GM10248 (cell line): ENCODE measurements around the gene ADAMTS6.

Experiments
- CTCF ChIA-PET: fragments of 300-600 bp; sonication (Branson Sonifier 250); formaldehyde crosslinking; extraction: SDS; loops from one replicate; lab custom pipeline; 2021; ENCODE audit warnings: antibody characterized with exemption; lab: Yijun Ruan, JAX
- POLR2A ChIA-PET: fragments of 350-650 bp; sonication (Branson Sonifier 250); formaldehyde crosslinking; extraction: SDS; loops from one replicate; lab custom pipeline; 2020; ENCODE audit warnings: antibody characterized with exemption; lab: Yijun Ruan, JAX
- DNase-seq: peaks from one replicate; pipeline ENCODE4 v3.0.0; 2012; ENCODE audit errors: extremely low spot score
- TF ChIP-seq, protein P1 (sequence below): IDR thresholded peaks from 2 replicates; pipeline ENCODE4 v1.5.1; 2012; ENCODE audit warnings: mild to moderate bottlenecking, low read depth; ENCODE audit errors: extremely low read depth, missing control alignments, control extremely low read depth

Gene ADAMTS6

GRCh38 chr5:65244031-65244430 lies 237.7 kb downstream of the ADAMTS6 start:
- CTCF ChIA-PET = interaction anchor here (0.5 to 1.7 kb wide), 4 partner anchors 15 to 97 kb away, joined by 3 to 5 read pairs (median 3); no protein-coding TSS in a partner anchor
- POLR2A ChIA-PET = no interaction called here

GRCh38 chr5:65243161-65243560 lies 238.6 kb downstream of the ADAMTS6 start:
- CTCF ChIA-PET = interaction anchor here (0.9 to 1.7 kb wide), 3 partner anchors 17 to 30 kb away, joined by 3 to 4 read pairs (median 3); no protein-coding TSS in a partner anchor
- POLR2A ChIA-PET = interaction anchor here (0.6 kb wide), 1 partner anchor 146 kb away, joined by 5 read pairs; no protein-coding TSS in a partner anchor
- DNase-seq = no peak
- TF ChIP-seq, protein P1, sequence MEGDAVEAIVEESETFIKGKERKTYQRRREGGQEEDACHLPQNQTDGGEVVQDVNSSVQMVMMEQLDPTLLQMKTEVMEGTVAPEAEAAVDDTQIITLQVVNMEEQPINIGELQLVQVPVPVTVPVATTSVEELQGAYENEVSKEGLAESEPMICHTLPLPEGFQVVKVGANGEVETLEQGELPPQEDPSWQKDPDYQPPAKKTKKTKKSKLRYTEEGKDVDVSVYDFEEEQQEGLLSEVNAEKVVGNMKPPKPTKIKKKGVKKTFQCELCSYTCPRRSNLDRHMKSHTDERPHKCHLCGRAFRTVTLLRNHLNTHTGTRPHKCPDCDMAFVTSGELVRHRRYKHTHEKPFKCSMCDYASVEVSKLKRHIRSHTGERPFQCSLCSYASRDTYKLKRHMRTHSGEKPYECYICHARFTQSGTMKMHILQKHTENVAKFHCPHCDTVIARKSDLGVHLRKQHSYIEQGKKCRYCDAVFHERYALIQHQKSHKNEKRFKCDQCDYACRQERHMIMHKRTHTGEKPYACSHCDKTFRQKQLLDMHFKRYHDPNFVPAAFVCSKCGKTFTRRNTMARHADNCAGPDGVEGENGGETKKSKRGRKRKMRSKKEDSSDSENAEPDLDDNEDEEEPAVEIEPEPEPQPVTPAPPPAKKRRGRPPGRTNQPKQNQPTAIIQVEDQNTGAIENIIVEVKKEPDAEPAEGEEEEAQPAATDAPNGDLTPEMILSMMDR = no peak

More at GRCh38 chr5:65244031-65244430, 237.7 kb downstream of the ADAMTS6 start:
- DNase-seq = no peak
- TF ChIP-seq, protein P1 = no peak

GRCh38 chr5:65229841-65230240 lies 251.9 kb downstream of the ADAMTS6 start:
- TF ChIP-seq, protein P1 = no peak
- DNase-seq = no peak
- ChIA-PET CTCF (no interaction called here), POLR2A (no interaction called here)

DNA sequence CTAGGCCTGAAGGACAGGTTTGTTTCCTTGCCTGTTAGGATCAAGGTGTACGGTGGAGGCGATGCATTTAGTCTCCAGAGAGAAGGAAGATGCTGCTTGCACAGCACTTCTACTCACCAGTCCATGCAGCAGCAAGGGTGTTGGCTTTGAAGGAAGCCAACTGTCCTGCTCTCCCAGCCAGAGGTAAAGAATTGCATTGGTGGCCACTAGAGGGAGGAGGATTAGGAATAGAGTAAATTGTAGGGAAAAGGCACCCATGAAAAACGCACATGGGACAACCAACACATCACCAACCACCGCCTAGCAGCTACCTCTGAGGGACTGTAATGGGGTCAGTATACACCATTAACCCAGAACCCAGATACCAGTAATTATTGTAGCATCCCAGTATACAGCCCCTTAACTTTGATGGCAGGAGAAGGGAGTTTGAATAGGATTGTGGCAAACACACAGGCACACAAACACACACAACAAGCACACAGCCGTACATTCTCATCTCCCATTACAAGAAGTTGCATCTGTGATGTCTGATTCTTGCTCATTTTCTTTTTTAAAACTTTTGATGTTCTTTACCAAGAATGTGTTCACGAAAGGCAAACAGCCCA lies 267.7 kb downstream of the ADAMTS6 start:
- CTCF ChIA-PET = no interaction called here
- TF ChIP-seq, protein P1 = peak; percentile 22
- POLR2A ChIA-PET = no interaction called here
- no peak for DNase-seq

GRCh38 chr5:65209341-65209740 lies 272.4 kb downstream of the ADAMTS6 start:
- CTCF ChIA-PET = interaction anchor here (1.0 to 1.6 kb wide), 2 partner anchors 14 to 21 kb away, joined by 3 to 4 read pairs; no protein-coding TSS in a partner anchor
- POLR2A ChIA-PET = no interaction called here
- DNase-seq = no peak
- TF ChIP-seq, protein P1 = no peak

DNA sequence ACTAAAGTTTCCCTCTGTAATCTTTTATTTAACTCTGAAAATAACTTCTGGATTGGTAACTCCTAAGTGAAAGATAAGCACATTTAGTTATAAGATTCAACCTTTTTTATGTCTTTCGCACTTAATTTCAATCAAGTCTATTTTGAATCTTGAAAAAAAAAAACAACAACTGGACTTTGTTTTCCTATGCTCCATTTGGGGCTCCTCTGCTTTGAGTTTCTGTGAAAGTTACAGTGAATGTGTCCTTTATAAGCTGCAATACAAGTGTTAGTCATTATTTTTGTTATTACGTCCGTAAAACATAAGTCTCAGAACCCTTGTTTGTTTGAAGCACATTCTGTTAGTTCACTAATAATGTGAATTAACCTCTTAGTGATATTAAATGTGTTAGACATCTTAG lies 276.8 kb downstream of the ADAMTS6 start:
- CTCF ChIA-PET = interaction anchor here (1.6 kb wide), 1 partner anchor 13 kb away, joined by 3 read pairs; no protein-coding TSS in a partner anchor
- TF ChIP-seq, protein P1 = no peak
- POLR2A ChIA-PET = no interaction called here
- no peak for DNase-seq
